Astrocyte of the cerebellum (primary cell): Measurements from ENCODE around the gene CD200R1.

Experiments
- DNase-seq: peaks from one replicate; pipeline ENCODE4 v3.0.0-alpha.2; 2011; ENCODE audit warnings: low read depth
- H3K4me3 ChIP-seq: 2 replicates; pipeline ENCODE4 v1.5.1; 2011; ENCODE audit warnings: mild to moderate bottlenecking, low read depth, low read length, moderate library complexity
- CTCF ChIP-seq: IDR thresholded peaks from 2 replicates; pipeline ENCODE4 v1.5.1; 2012; ENCODE audit warnings: low read length, low read depth, moderate library complexity, mild to moderate bottlenecking; ENCODE audit errors: missing control alignments
- in situ Hi-C: cut with HindIII; loops from 2 replicates; pipeline ENCODE4 v1.10.0; 2017; ENCODE audit warnings: low sequenced_read_pairs

The CD200R1 gene

GRCh38 chr3:113006359-113007056 is 31.6 kb upstream of the CD200R1 start:
- no peak for DNase-seq
- TF ChIP-seq CTCF = no peak
- H3K4me3 ChIP-seq = no peak overlapping the region
- in situ Hi-C loops = no loop called here

- TF ChIP-seq CTCF = no peak
- H3K4me3 ChIP-seq = no peak overlapping the region
- DNase-seq = no peak
- in situ Hi-C loops = no loop called here
Measured at GRCh38 chr3:113005611-113006010, 30.7 kb upstream of the CD200R1 start.

GRCh38 chr3:113002679-113003078 is 27.8 kb upstream of the CD200R1 start:
- DNase-seq = no peak
- in situ Hi-C loops = no loop called here
- TF ChIP-seq CTCF = no peak
- H3K4me3 ChIP-seq = no peak overlapping the region

GRCh38 chr3:113002037-113002436 is 27.1 kb upstream of the CD200R1 start:
- in situ Hi-C loops = no loop called here
- TF ChIP-seq CTCF = no peak
- no peak overlapping the region for H3K4me3 ChIP-seq
- DNase-seq = no peak

- DNase-seq = no peak
- no peak overlapping the region for H3K4me3 ChIP-seq
- in situ Hi-C loops = no loop called here
- TF ChIP-seq CTCF = no peak
Measured at GRCh38 chr3:113000691-113001090, 25.8 kb upstream of the CD200R1 start.

GRCh38 chr3:112995800-112996199 is 20.9 kb upstream of the CD200R1 start:
- no peak overlapping the region for H3K4me3 ChIP-seq
- no peak for TF ChIP-seq CTCF
- no peak for DNase-seq
- in situ Hi-C loops = loop anchor here (25.0 kb wide), 1 partner anchor 358 kb away; the partner anchor contains the start of gene CCDC80
